DND-41 (cell line): Measurements from ENCODE around the gene RNASET2.

ENCODE experiments used
- ATAC-seq: fragments of 200-7000 bp; cut with Tn5 transposase; 3 replicates; pipeline ENCODE4 v1.9.1; 2021; ENCODE audit warnings: low read depth; ENCODE audit not compliant: insufficient read depth
- DNase-seq: peaks from one replicate; pipeline ENCODE4 v3.0.0-alpha.2; 2020
- H2AFZ ChIP-seq: 2 replicates; pipeline ENCODE4 v1.6.0; 2012; ENCODE audit warnings: low read depth, low read length
- H3K27ac ChIP-seq: 2 replicates; pipeline ENCODE4 v1.5.1; 2012; ENCODE audit warnings: low read length, inconsistent platforms
- H3K27me3 ChIP-seq: fragments of 200-600 bp; sonication (generic); 2 replicates; pipeline ENCODE4 v1.6.0; 2012; ENCODE audit warnings: low read length, mild to moderate bottlenecking, inconsistent platforms; ENCODE audit not compliant: insufficient read depth, poor library complexity
- H3K36me3 ChIP-seq: 2 replicates; pipeline ENCODE4 v1.5.1; 2012; ENCODE audit warnings: low read length, inconsistent platforms; ENCODE audit not compliant: insufficient read depth
- H3K4me1 ChIP-seq: 2 replicates; pipeline ENCODE4 v1.5.1; 2012; ENCODE audit warnings: mild to moderate bottlenecking, low read length; ENCODE audit not compliant: insufficient read depth
- H3K4me2 ChIP-seq: 2 replicates; pipeline ENCODE4 v1.6.0; 2012; ENCODE audit warnings: mild to moderate bottlenecking, moderate library complexity, low read length, inconsistent platforms; ENCODE audit not compliant: insufficient read depth
- H3K4me3 ChIP-seq, 2 experiments: fragments of 200-600 bp in 1 of 2; shearing (Covaris generic) in 1 of 2; 2 replicates each; pipeline ENCODE4 v1.5.1; 2012 to 2016; ENCODE audit warnings: inconsistent platforms in 2 of 2, low read length in 2 of 2, mild to moderate bottlenecking in 2 of 2, low read depth in 1 of 2, moderate library complexity in 1 of 2
- H3K79me2 ChIP-seq: 2 replicates; pipeline ENCODE4 v1.6.0; 2012; ENCODE audit warnings: low read length, inconsistent platforms; ENCODE audit not compliant: insufficient read depth
- H3K9ac ChIP-seq: 2 replicates; pipeline ENCODE4 v1.6.0; 2012; ENCODE audit warnings: low read depth, mild to moderate bottlenecking, inconsistent platforms, low read length, moderate library complexity
- H3K9me3 ChIP-seq: 2 replicates; pipeline ENCODE4 v1.5.1; 2012; ENCODE audit warnings: low read length, moderate library complexity, mild to moderate bottlenecking, inconsistent platforms; ENCODE audit not compliant: insufficient read depth, severe bottlenecking
- H4K20me1 ChIP-seq: 2 replicates; pipeline ENCODE4 v1.6.0; 2012; ENCODE audit warnings: low read length; ENCODE audit not compliant: insufficient read depth
- CTCF ChIP-seq: IDR thresholded peaks from 2 replicates; pipeline ENCODE4 v1.5.1; 2012; ENCODE audit warnings: borderline replicate concordance, low read length, moderate library complexity, mild to moderate bottlenecking; ENCODE audit not compliant: poor library complexity, severe bottlenecking; ENCODE audit errors: extremely low read depth
- EZH2 ChIP-seq: IDR thresholded peaks from 3 replicates; pipeline ENCODE4 v1.6.1; 2012; ENCODE audit warnings: borderline replicate concordance, low read depth, mild to moderate bottlenecking, moderate library complexity, low read length, inconsistent platforms; ENCODE audit not compliant: severe bottlenecking

Gene RNASET2

DNA sequence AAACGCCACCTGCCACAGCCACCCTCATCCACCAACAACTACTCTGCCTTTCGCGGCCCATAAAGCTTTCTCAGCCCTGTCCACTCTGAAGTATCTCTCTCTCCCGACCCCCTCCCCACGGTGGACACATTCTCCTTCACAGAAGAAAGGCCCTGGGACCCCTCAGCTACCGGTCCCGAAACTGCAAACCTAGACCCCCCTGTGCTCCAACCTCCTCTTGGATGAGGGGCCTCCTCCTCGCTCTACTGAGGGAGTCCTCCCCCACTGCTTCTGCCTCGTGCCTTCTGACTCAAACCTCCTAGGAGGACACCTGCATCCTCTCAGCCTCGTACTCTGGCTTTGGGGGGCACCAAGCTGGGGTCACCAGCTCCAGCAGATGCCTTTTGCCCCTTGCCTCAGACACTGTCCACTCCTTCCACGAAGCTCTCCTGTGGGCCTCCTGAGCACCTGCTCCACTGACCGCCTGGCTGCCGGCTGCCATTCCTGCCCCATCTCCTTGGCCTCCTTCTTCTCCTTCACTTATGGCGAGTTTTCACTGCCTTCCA lies 24.9 kb downstream of the RNASET2 start:
- H3K79me2 ChIP-seq = no peaks in the 10 kb centered on the region
- DNase-seq (no peak), ATAC-seq (no peak)
- no peak for TF ChIP-seq EZH2
- TF ChIP-seq CTCF = no peak
- H3K9ac ChIP-seq = no peak overlapping the region
- no peak overlapping the region for H3K4me3 ChIP-seq
- H3K27me3 ChIP-seq = no peaks in the 10 kb centered on the region
- H3K9me3 ChIP-seq = no peaks in the 10 kb centered on the region
- H3K27ac ChIP-seq = no peak overlapping the region
- no peak overlapping the region for H3K4me2 ChIP-seq
- peaks cover 23% of the 10 kb centered on the region for H3K36me3 ChIP-seq
- H4K20me1 ChIP-seq = peaks cover 3% of the 10 kb centered on the region
- H2AFZ ChIP-seq = no peak overlapping the region
- peaks cover 5% of the 10 kb centered on the region for H3K4me1 ChIP-seq

- TF ChIP-seq CTCF (no peak), EZH2 (no peak)
- no peaks in the 10 kb centered on the region for H3K9me3 ChIP-seq
- no peak overlapping the region for H3K27ac ChIP-seq
- H3K4me1 ChIP-seq = no peaks in the 10 kb centered on the region
- H3K4me3 ChIP-seq = no peak overlapping the region
- no peak for ATAC-seq
- DNase-seq = no peak
- H3K9ac ChIP-seq = no peak overlapping the region
- H3K4me2 ChIP-seq = no peak overlapping the region
- no peak overlapping the region for H2AFZ ChIP-seq
- H3K36me3 ChIP-seq = peaks cover 23% of the 10 kb centered on the region
- no peaks in the 10 kb centered on the region for H3K79me2 ChIP-seq
- H4K20me1 ChIP-seq = peaks cover 3% of the 10 kb centered on the region
- H3K27me3 ChIP-seq = no peaks in the 10 kb centered on the region
Observed at GRCh38 chr6:166930354-166930891, 25.9 kb downstream of the RNASET2 start.

DNA sequence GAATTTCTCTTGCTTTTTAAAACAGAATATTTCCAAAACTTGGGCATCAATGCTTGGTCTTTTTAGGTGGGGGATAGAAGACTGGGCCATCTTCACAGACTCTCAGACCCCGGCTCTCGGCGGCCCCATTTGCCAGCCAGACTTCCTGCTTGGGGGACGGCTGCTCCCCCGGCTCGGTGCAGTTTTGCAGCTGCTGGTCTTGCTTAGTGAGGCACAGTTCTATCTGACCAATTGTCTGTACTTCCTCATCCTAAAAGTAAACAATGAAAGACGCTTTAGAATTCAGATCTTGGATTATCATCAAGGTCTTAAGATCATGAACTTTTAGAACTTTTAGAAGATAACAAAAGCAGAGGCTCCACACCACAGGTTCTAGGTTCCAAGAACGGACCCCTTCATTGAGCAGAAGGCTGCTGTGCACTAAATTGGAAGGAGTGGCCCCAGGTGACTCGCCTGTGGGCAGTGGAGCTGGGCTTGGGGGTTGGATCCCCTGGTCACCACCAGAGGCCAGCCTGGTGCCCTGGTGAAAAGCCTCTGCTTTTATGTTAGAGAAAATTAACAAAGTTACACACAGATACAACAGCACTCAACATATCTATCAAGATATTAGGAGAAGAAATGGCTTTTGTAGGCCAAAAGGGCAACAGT lies 26.7 kb downstream of the RNASET2 start:
- Histone ChIP-seq H3K9me3 (no peaks in the 10 kb centered on the region), H3K9ac (no peak overlapping the region), H3K27me3 (no peaks in the 10 kb centered on the region), H3K4me1 (no peaks in the 10 kb centered on the region), H3K4me2 (no peak overlapping the region), H3K27ac (no peak overlapping the region), H4K20me1 (peaks cover 3% of the 10 kb centered on the region), H2AFZ (no peak overlapping the region), H3K79me2 (no peaks in the 10 kb centered on the region), H3K36me3 (peaks cover 23% of the 10 kb centered on the region), H3K4me3 (no peak overlapping the region)
- TF ChIP-seq CTCF (no peak), EZH2 (no peak)
- DNase-seq = no peak
- no peak for ATAC-seq
